HCT116 (cell line): Measurements from ENCODE around the gene NOX3. TPM values are rescaled to one million over a fixed set of nuclear protein-coding genes. Genes with fewer than 3 reads are reported as not detected.

Experiments
- ATAC-seq: fragments of 200-7000 bp; cut with Tn5 transposase; 2 replicates; pipeline ENCODE4 v1.9.1; 2020; ENCODE audit warnings: mild to moderate bottlenecking, moderate library complexity
- BruUV-seq: library from RNA; stranded (reverse); fragments of 400-500 nt; replicated peaks from 2 replicates; lab custom pipeline; 2021; lab: Mats Ljungman, UMichigan
- CTCF ChIA-PET: fragments of 300-600 bp; sonication (Branson Sonifier 250); formaldehyde crosslinking; loops from one replicate; lab custom pipeline; 2021; ENCODE audit warnings: antibody characterized with exemption; lab: Charles Lee
- POLR2A ChIA-PET: fragments of 300-600, 350-600 bp; sonication (Branson Sonifier 250); formaldehyde crosslinking; loops from one replicate; lab custom pipeline; 2021; ENCODE audit warnings: antibody characterized with exemption; lab: Charles Lee
- RAD21 ChIA-PET, 2 experiments: fragments of 300-600 bp; sonication (Branson Sonifier 250); formaldehyde crosslinking; loops; one replicate each; lab custom pipeline; 2023; ENCODE audit warnings: low total read pairs in 2 of 2; ENCODE audit not compliant: uncharacterized antibody in 2 of 2, unreplicated experiment in 2 of 2, low non-redundant PET in 1 of 2; lab: Charles Lee
- DNase-seq: peaks from one replicate; pipeline ENCODE4 v3.0.0-alpha.2; 2010; ENCODE audit warnings: low read depth, low spot score
- H2AFZ ChIP-seq: fragments of 200-600 bp; shearing (Covaris generic), sonication (generic); 2 replicates; pipeline ENCODE4 v1.6.1; 2017; ENCODE audit warnings: low read depth, mixed run types, mixed read lengths, antibody characterized with exemption, low read length; ENCODE audit not compliant: poor library complexity, severe bottlenecking
- H3K27ac ChIP-seq: 2 replicates; pipeline ENCODE4 v1.5.1; 2012; ENCODE audit warnings: low read depth, low read length
- H3K27me3 ChIP-seq: fragments of 200-600 bp; sonication (generic); 2 replicates; pipeline ENCODE4 v1.6.1; 2016; ENCODE audit warnings: mixed run types, low read length, mixed read lengths; ENCODE audit not compliant: insufficient read depth
- H3K36me3 ChIP-seq, 2 experiments: fragments of 200-500 bp in 1 of 2; fragments of 200-600 bp in 1 of 2; sonication (Bioruptor generic) in 1 of 2; sonication (generic) in 1 of 2; 2 replicates each; pipeline versions ENCODE4 v1.5.1 to v1.6.1; 2014 to 2016; ENCODE audit warnings: low read length in 2 of 2, inconsistent platforms in 1 of 2, mixed read lengths in 1 of 2, mixed run types in 1 of 2; ENCODE audit not compliant: insufficient read depth in 2 of 2, control insufficient read depth in 1 of 2
- H3K4me1 ChIP-seq, 2 experiments: fragments of 200-600 bp in 1 of 2; sonication (generic) in 1 of 2; 2 replicates each; pipeline versions ENCODE4 v1.5.1 to v1.6.1; 2012 to 2017; ENCODE audit warnings: low read length in 2 of 2, inconsistent platforms in 1 of 2, mild to moderate bottlenecking in 1 of 2, mixed read lengths in 1 of 2, mixed run types in 1 of 2, moderate library complexity in 1 of 2; ENCODE audit not compliant: insufficient read depth in 2 of 2, control insufficient read depth in 1 of 2
- H3K4me2 ChIP-seq: fragments of 200-600 bp; sonication (generic); 2 replicates; pipeline ENCODE4 v1.6.1; 2017; ENCODE audit warnings: mixed run types, low read length, mixed read lengths
- H3K4me3 ChIP-seq, 2 experiments: fragments of 200-600 bp in 1 of 2; sonication (generic) in 1 of 2; replicated peaks in 1 of 2; 2 replicates each; pipeline ENCODE4 v1.5.1; 2011 to 2016; ENCODE audit warnings: low read length in 2 of 2, control low read depth in 1 of 2, low read depth in 1 of 2, mild to moderate bottlenecking in 1 of 2, mixed read lengths in 1 of 2, mixed run types in 1 of 2
- H3K79me2 ChIP-seq: fragments of 200-600 bp; sonication (generic); 2 replicates; pipeline ENCODE4 v1.6.1; 2017; ENCODE audit warnings: mild to moderate bottlenecking, mixed run types, low read length, moderate library complexity, mixed read lengths; ENCODE audit not compliant: insufficient read depth
- H3K9ac ChIP-seq: fragments of 200-600 bp; sonication (generic); 2 replicates; pipeline ENCODE4 v1.6.1; 2016; ENCODE audit warnings: low read length, mixed read lengths
- H3K9me2 ChIP-seq: fragments of 200-600 bp; sonication (generic), shearing (Covaris generic); 2 replicates; pipeline ENCODE4 v1.6.1; 2017; ENCODE audit warnings: mixed run types, mild to moderate bottlenecking, moderate library complexity; ENCODE audit not compliant: insufficient read depth
- H3K9me3 ChIP-seq, 2 experiments: fragments of 200-500 bp in 1 of 2; fragments of 200-600 bp in 1 of 2; sonication (Bioruptor generic) in 1 of 2; sonication (generic) in 1 of 2; 2 replicates each; pipeline ENCODE4 v1.6.1; 2014 to 2017; ENCODE audit warnings: low read length in 2 of 2, mixed read lengths in 2 of 2, inconsistent platforms in 1 of 2, low read depth in 1 of 2, mild to moderate bottlenecking in 1 of 2, mixed run types in 1 of 2, moderate library complexity in 1 of 2; ENCODE audit not compliant: control insufficient read depth in 1 of 2, insufficient read depth in 1 of 2
- H4K20me1 ChIP-seq: fragments of 200-600 bp; sonication (generic), shearing (Covaris generic); 2 replicates; pipeline ENCODE4 v1.6.1; 2017; ENCODE audit warnings: mixed run types, mild to moderate bottlenecking, moderate library complexity; ENCODE audit not compliant: insufficient read depth
- CEBPB ChIP-seq: IDR thresholded peaks from 2 replicates; pipeline ENCODE4 v1.6.1; 2012; ENCODE audit warnings: low read depth
- POLR2AphosphoS5 ChIP-seq: IDR thresholded peaks from 2 replicates; pipeline ENCODE4 v1.6.1; 2011; ENCODE audit warnings: mild to moderate bottlenecking, low read depth, low read length, moderate library complexity
- RAD21 ChIP-seq: IDR thresholded peaks from 2 replicates; pipeline ENCODE4 v1.6.1; 2012; ENCODE audit warnings: low read depth, mild to moderate bottlenecking
- SP1 ChIP-seq: IDR thresholded peaks from 2 replicates; pipeline ENCODE4 v1.6.1; 2012; ENCODE audit warnings: low read depth
- TCF7L2 ChIP-seq: IDR thresholded peaks from 2 replicates; pipeline ENCODE4 v1.7.0; 2011; ENCODE audit warnings: borderline replicate concordance, inconsistent platforms; ENCODE audit not compliant: insufficient read depth, insufficient read length; ENCODE audit errors: extremely low read depth
- ZFX ChIP-seq: fragments of 450-650 bp; IDR thresholded peaks from 2 replicates; pipeline ENCODE4 v1.6.1; 2017
- intact Hi-C: fragments of 100-400 bp; cut with micrococcal nuclease; formaldehyde crosslinking; loops from 2 replicates; pipeline ENCODE4 v1.10.0; 2022
- total RNA-seq: library from RNA; stranded (reverse); gene quantifications from one replicate; pipeline ENCODE4 v1.2.1, GENCODE V29; 2021; ENCODE audit not compliant: unreplicated experiment
- TF ChIP-seq, protein P1 (sequence below), 3 experiments: fragments of 200-600 bp in 1 of 3; sonication (generic) in 1 of 3; IDR thresholded peaks in 2 of 3; conservative IDR thresholded peaks in 1 of 3; 2 replicates each; pipeline ENCODE4 v1.5.1; 2012 to 2017; ENCODE audit warnings: low read depth in 2 of 3, low read length in 2 of 3, antibody characterized with exemption in 1 of 3, borderline replicate concordance in 1 of 3, control low read depth in 1 of 3, mild to moderate bottlenecking in 1 of 3, mixed read lengths in 1 of 3, mixed run types in 1 of 3, moderate library complexity in 1 of 3; ENCODE audit not compliant: insufficient read depth in 1 of 3
- TF ChIP-seq, protein P2 (sequence below): IDR thresholded peaks from 2 replicates; pipeline ENCODE4 v1.6.1; 2012
- TF ChIP-seq, protein P3 (sequence below): IDR thresholded peaks from 2 replicates; pipeline ENCODE4 v1.6.1; 2011; ENCODE audit warnings: mild to moderate bottlenecking, low read length, moderate library complexity; ENCODE audit not compliant: insufficient replicate concordance; ENCODE audit errors: extremely low read depth

NOX3 gene
- total RNA-seq, 1 experiment from 2014 or later, result not detected

DNA sequence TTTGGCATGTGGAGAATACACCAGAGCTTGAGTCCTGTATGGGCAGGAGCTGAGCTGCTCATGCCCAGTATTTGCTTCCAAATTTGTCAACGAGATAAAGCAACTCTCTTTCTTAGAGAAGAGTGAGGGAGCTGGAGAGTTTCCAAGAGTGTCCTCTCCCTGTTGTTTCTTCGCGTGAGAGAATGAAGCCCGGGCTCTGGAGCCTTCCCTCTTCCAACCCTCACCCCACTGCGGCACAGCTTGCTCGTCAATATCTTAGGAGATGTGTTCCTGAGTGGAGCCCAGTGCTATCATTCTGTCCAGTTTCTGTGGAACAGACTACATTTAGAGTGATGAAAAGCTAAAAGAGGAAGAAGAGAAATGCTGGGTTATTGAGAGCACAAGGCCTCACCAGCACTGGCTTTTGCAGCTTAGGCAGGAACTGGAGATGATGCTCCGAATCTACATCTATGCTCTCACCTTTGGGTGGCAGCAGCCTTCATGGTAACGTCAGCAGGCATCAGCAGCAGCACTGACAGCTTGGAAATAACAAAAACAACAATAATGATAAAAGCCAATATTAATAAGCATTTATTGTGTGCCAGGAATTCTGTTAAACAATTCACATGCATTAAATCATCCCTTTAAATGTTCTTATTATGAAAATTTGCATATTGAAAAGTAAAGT, 74.8 kb downstream of the NOX3 start:
- Histone ChIP-seq H3K36me3 (no peaks in the 10 kb centered on the region), H2AFZ (no peak overlapping the region), H3K9me3 (no peaks in the 10 kb centered on the region), H3K79me2 (no peaks in the 10 kb centered on the region), H3K27ac (no peak overlapping the region), H3K9me2 (no peaks in the 10 kb centered on the region), H3K4me3 (no peak overlapping the region), H3K9ac (no peak overlapping the region), H3K4me1 (no peaks in the 10 kb centered on the region), H3K27me3 (no peaks in the 10 kb centered on the region), H4K20me1 (no peaks in the 10 kb centered on the region), H3K4me2 (no peak overlapping the region)
- RAD21 ChIA-PET, result no interaction called here
- POLR2A ChIA-PET, result no interaction called here
- TF ChIP-seq CEBPB (no peak), RAD21 (peak; percentile 44)
- TF ChIP-seq, protein P1, sequence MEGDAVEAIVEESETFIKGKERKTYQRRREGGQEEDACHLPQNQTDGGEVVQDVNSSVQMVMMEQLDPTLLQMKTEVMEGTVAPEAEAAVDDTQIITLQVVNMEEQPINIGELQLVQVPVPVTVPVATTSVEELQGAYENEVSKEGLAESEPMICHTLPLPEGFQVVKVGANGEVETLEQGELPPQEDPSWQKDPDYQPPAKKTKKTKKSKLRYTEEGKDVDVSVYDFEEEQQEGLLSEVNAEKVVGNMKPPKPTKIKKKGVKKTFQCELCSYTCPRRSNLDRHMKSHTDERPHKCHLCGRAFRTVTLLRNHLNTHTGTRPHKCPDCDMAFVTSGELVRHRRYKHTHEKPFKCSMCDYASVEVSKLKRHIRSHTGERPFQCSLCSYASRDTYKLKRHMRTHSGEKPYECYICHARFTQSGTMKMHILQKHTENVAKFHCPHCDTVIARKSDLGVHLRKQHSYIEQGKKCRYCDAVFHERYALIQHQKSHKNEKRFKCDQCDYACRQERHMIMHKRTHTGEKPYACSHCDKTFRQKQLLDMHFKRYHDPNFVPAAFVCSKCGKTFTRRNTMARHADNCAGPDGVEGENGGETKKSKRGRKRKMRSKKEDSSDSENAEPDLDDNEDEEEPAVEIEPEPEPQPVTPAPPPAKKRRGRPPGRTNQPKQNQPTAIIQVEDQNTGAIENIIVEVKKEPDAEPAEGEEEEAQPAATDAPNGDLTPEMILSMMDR (IDR thresholded peaks at IDR 0.05 in 2 of 3, conservative IDR thresholded peaks at IDR 0.05 in 1 of 3; ENCODE audit: borderline replicate concordance in 1 of 3, insufficient read depth in 1 of 3, low read depth in 2 of 3, low read length in 2 of 3), result 0 out of 6 replicates have a peak, but pooled peaks of 1 of the 3 experiments have one; percentile 9
- TF ChIP-seq, protein P2, sequence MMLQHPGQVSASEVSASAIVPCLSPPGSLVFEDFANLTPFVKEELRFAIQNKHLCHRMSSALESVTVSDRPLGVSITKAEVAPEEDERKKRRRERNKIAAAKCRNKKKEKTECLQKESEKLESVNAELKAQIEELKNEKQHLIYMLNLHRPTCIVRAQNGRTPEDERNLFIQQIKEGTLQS, result no peak
- CTCF ChIA-PET, result interaction anchor here (1.3 kb wide), 1 partner anchor 148 kb away, joined by 4 read pairs; no protein-coding TSS in a partner anchor
- intact Hi-C loops, result no loop called here
- BruUV-seq, result no TSS peak
- no peak for DNase-seq
- no peak; the same call in 1 of the 2 replicates for ATAC-seq

DNA sequence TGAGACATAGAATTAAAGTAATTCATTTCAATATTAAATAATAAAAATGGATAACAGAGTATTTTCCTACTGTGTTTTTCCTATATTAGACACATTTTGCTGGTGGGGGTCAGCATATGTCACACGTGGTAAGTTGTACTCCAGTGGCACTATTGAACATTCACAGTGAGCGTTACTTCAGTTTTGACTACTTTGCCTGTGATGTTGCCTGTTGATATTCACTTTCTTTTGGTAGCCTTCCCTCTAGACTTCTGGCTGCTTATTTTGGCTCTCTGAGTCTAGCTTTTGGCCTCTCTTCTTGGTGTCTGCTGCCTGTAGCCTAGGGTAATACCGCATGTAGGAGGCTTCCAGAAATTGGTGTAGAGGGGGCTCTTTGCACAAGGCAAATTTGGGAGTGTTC, 76.9 kb downstream of the NOX3 start:
- Histone ChIP-seq H3K4me2 (no peak overlapping the region), H3K4me3 (no peak overlapping the region), H3K9me2 (no peaks in the 10 kb centered on the region), H3K9ac (no peak overlapping the region), H3K9me3 (no peaks in the 10 kb centered on the region), H3K27ac (no peak overlapping the region), H4K20me1 (no peaks in the 10 kb centered on the region), H3K36me3 (no peaks in the 10 kb centered on the region), H3K79me2 (no peaks in the 10 kb centered on the region), H2AFZ (no peak overlapping the region), H3K4me1 (no peaks in the 10 kb centered on the region), H3K27me3 (no peaks in the 10 kb centered on the region)
- ChIA-PET RAD21 (no interaction called here), POLR2A (no interaction called here), CTCF (no interaction called here)
- TF ChIP-seq SP1 (no peak), POLR2AphosphoS5 (no peak), ZFX (no peak), TCF7L2 (no peak)
- TF ChIP-seq, protein P3, sequence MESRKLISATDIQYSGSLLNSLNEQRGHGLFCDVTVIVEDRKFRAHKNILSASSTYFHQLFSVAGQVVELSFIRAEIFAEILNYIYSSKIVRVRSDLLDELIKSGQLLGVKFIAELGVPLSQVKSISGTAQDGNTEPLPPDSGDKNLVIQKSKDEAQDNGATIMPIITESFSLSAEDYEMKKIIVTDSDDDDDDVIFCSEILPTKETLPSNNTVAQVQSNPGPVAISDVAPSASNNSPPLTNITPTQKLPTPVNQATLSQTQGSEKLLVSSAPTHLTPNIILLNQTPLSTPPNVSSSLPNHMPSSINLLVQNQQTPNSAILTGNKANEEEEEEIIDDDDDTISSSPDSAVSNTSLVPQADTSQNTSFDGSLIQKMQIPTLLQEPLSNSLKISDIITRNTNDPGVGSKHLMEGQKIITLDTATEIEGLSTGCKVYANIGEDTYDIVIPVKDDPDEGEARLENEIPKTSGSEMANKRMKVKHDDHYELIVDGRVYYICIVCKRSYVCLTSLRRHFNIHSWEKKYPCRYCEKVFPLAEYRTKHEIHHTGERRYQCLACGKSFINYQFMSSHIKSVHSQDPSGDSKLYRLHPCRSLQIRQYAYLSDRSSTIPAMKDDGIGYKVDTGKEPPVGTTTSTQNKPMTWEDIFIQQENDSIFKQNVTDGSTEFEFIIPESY, result no peak
- ATAC-seq (no peak), DNase-seq (no peak)
- intact Hi-C loops, result no loop called here
- BruUV-seq, result no TSS peak
